ENCODE results near the gene KIF16B.
A peak's percentile ranks its signal among the peaks of the same experiment; 100 is the strongest.

Gene KIF16B

GRCh38 chr20:16349523-16350260 lies 223.6 kb downstream of the KIF16B start:
- Mint-ChIP-seq H3K4me3 (no peak overlapping the region), H3K27ac (peak overlapping the region; percentile 62), H3K36me3 (no peaks in the 10 kb centered on the region), H3K27me3 (no peaks in the 10 kb centered on the region), H3K9me3 (no peaks in the 10 kb centered on the region), H3K4me1 (no peaks in the 10 kb centered on the region)

- Mint-ChIP-seq H3K4me3 (no peak overlapping the region), H3K9me3 (no peaks in the 10 kb centered on the region), H3K36me3 (peaks cover 4% of the 10 kb centered on the region), H3K27me3 (no peaks in the 10 kb centered on the region), H3K4me1 (no peaks in the 10 kb centered on the region), H3K27ac (no peak overlapping the region)
Observed at GRCh38 chr20:16346956-16347355, 226.3 kb downstream of the KIF16B start.

GRCh38 chr20:16337707-16338106 lies 235.5 kb downstream of the KIF16B start:
- H3K4me3 Mint-ChIP-seq, result no peak overlapping the region
- no peaks in the 10 kb centered on the region for H3K4me1 Mint-ChIP-seq
- H3K36me3 Mint-ChIP-seq, result peaks cover 29% of the 10 kb centered on the region
- no peak overlapping the region for H3K27ac Mint-ChIP-seq
- no peaks in the 10 kb centered on the region for H3K27me3 Mint-ChIP-seq
- peaks cover 14% of the 10 kb centered on the region for H3K9me3 Mint-ChIP-seq

- H3K4me3 Mint-ChIP-seq, result no peak overlapping the region
- peaks cover 30% of the 10 kb centered on the region for H3K36me3 Mint-ChIP-seq
Observed at GRCh38 chr20:16327606-16328005, 245.6 kb downstream of the KIF16B start.

GRCh38 chr20:16321291-16321690 lies 252.0 kb downstream of the KIF16B start:
- Mint-ChIP-seq H3K9me3 (peaks cover 14% of the 10 kb centered on the region), H3K4me1 (no peaks in the 10 kb centered on the region), H3K36me3 (peaks cover 21% of the 10 kb centered on the region), H3K4me3 (no peak overlapping the region), H3K27ac (no peak overlapping the region), H3K27me3 (no peaks in the 10 kb centered on the region)

More at GRCh38 chr20:16327606-16328005, 245.6 kb downstream of the KIF16B start:
- H3K9me3 Mint-ChIP-seq, result peaks cover 20% of the 10 kb centered on the region
- no peak overlapping the region for H3K27ac Mint-ChIP-seq
- H3K27me3 Mint-ChIP-seq, result no peaks in the 10 kb centered on the region
- H3K4me1 Mint-ChIP-seq, result no peaks in the 10 kb centered on the region

GRCh38 chr20:16317445-16318362 lies 255.5 kb downstream of the KIF16B start:
- H3K4me1 Mint-ChIP-seq, result no peaks in the 10 kb centered on the region
- H3K27me3 Mint-ChIP-seq, result no peaks in the 10 kb centered on the region
- no peak overlapping the region for H3K27ac Mint-ChIP-seq
- no peaks in the 10 kb centered on the region for H3K9me3 Mint-ChIP-seq
- H3K4me3 Mint-ChIP-seq, result no peak overlapping the region
- H3K36me3 Mint-ChIP-seq, result peaks cover 28% of the 10 kb centered on the region

- H3K27me3 Mint-ChIP-seq, result no peaks in the 10 kb centered on the region
- H3K9me3 Mint-ChIP-seq, result no peaks in the 10 kb centered on the region
- no peak overlapping the region for H3K27ac Mint-ChIP-seq
- no peak overlapping the region for H3K4me3 Mint-ChIP-seq
- peaks cover 34% of the 10 kb centered on the region for H3K36me3 Mint-ChIP-seq
- no peaks in the 10 kb centered on the region for H3K4me1 Mint-ChIP-seq
Observed at GRCh38 chr20:16316513-16316912, 256.7 kb downstream of the KIF16B start.

GRCh38 chr20:16314748-16315159 lies 258.5 kb downstream of the KIF16B start:
- no peak overlapping the region for H3K27ac Mint-ChIP-seq
- no peak overlapping the region for H3K4me3 Mint-ChIP-seq
- H3K4me1 Mint-ChIP-seq, result no peaks in the 10 kb centered on the region
- H3K36me3 Mint-ChIP-seq, result peaks cover 36% of the 10 kb centered on the region
- H3K27me3 Mint-ChIP-seq, result no peaks in the 10 kb centered on the region
- no peaks in the 10 kb centered on the region for H3K9me3 Mint-ChIP-seq

GRCh38 chr20:16314320-16314719 lies 258.9 kb downstream of the KIF16B start:
- Mint-ChIP-seq H3K4me1 (no peaks in the 10 kb centered on the region), H3K9me3 (no peaks in the 10 kb centered on the region), H3K4me3 (no peak overlapping the region), H3K36me3 (peaks cover 38% of the 10 kb centered on the region), H3K27ac (no peak overlapping the region), H3K27me3 (no peaks in the 10 kb centered on the region)

- no peaks in the 10 kb centered on the region for H3K9me3 Mint-ChIP-seq
- peaks cover 39% of the 10 kb centered on the region for H3K36me3 Mint-ChIP-seq
- H3K4me1 Mint-ChIP-seq, result no peaks in the 10 kb centered on the region
- H3K27ac Mint-ChIP-seq, result no peak overlapping the region
- H3K27me3 Mint-ChIP-seq, result no peaks in the 10 kb centered on the region
- H3K4me3 Mint-ChIP-seq, result no peak overlapping the region
Observed at GRCh38 chr20:16313917-16314316, 259.3 kb downstream of the KIF16B start.

- Mint-ChIP-seq H3K27ac (no peak overlapping the region), H3K27me3 (no peaks in the 10 kb centered on the region), H3K4me1 (no peaks in the 10 kb centered on the region), H3K4me3 (no peak overlapping the region), H3K36me3 (peaks cover 37% of the 10 kb centered on the region), H3K9me3 (no peaks in the 10 kb centered on the region)
Observed at GRCh38 chr20:16312998-16313397, 260.2 kb downstream of the KIF16B start.

- no peak overlapping the region for H3K27ac Mint-ChIP-seq
- H3K4me1 Mint-ChIP-seq, result no peaks in the 10 kb centered on the region
- no peaks in the 10 kb centered on the region for H3K9me3 Mint-ChIP-seq
- H3K27me3 Mint-ChIP-seq, result no peaks in the 10 kb centered on the region
- no peak overlapping the region for H3K4me3 Mint-ChIP-seq
- H3K36me3 Mint-ChIP-seq, result peaks cover 36% of the 10 kb centered on the region
Observed at GRCh38 chr20:16311756-16312155, 261.5 kb downstream of the KIF16B start.

- Mint-ChIP-seq H3K27me3 (no peaks in the 10 kb centered on the region), H3K9me3 (peaks cover 14% of the 10 kb centered on the region), H3K36me3 (peaks cover 40% of the 10 kb centered on the region), H3K4me1 (no peaks in the 10 kb centered on the region), H3K27ac (no peak overlapping the region), H3K4me3 (no peak overlapping the region)
Observed at GRCh38 chr20:16308754-16309153, 264.5 kb downstream of the KIF16B start.

- Mint-ChIP-seq H3K27ac (no peak overlapping the region), H3K27me3 (no peaks in the 10 kb centered on the region), H3K4me1 (no peaks in the 10 kb centered on the region), H3K9me3 (peaks cover 26% of the 10 kb centered on the region), H3K4me3 (no peak overlapping the region), H3K36me3 (peaks cover 33% of the 10 kb centered on the region)
Observed at GRCh38 chr20:16302818-16303217, 270.4 kb downstream of the KIF16B start.

- Mint-ChIP-seq H3K9me3 (peaks cover 26% of the 10 kb centered on the region), H3K27ac (no peak overlapping the region), H3K27me3 (no peaks in the 10 kb centered on the region), H3K4me1 (no peaks in the 10 kb centered on the region), H3K36me3 (peaks cover 33% of the 10 kb centered on the region), H3K4me3 (no peak overlapping the region)
Observed at GRCh38 chr20:16301986-16302385, 271.3 kb downstream of the KIF16B start.

GRCh38 chr20:16299897-16300296 lies 273.4 kb downstream of the KIF16B start:
- Mint-ChIP-seq H3K27ac (no peak overlapping the region), H3K9me3 (peaks cover 13% of the 10 kb centered on the region), H3K27me3 (no peaks in the 10 kb centered on the region), H3K4me3 (no peak overlapping the region), H3K36me3 (peaks cover 23% of the 10 kb centered on the region), H3K4me1 (no peaks in the 10 kb centered on the region)

Data from activated naive CD4-positive, alpha-beta T cell treated with anti-CD3 and anti-CD28 coated beads, Interleukin-2, amount 50 U/mL, for 24 hours (primary cell).